Muscle layer of duodenum (tissue), 2 donors: Measurements from ENCODE around the gene GALNT8.
"Not testable (repeated sequence)": the region's sequence is repeated elsewhere in the genome, so short reads cannot be mapped to it uniquely, and the experiment has no call there.

ENCODE experiments used
- H3K27ac ChIP-seq: one replicate; pipeline ENCODE4 v1.7.0; 2013; ENCODE audit warnings: mild to moderate bottlenecking, low read length
- H3K27me3 ChIP-seq: one replicate; pipeline ENCODE4 v1.7.0; 2013; ENCODE audit warnings: low read depth, mild to moderate bottlenecking, control low read depth, low read length
- H3K36me3 ChIP-seq, 2 donors: one replicate each; pipeline ENCODE4 v1.7.0; 2013; ENCODE audit warnings: low read length in 2 of 2, control low read depth in 1 of 2, mild to moderate bottlenecking in 1 of 2; ENCODE audit not compliant: insufficient read depth in 2 of 2, control insufficient read depth in 1 of 2
- H3K4me1 ChIP-seq, 2 donors: one replicate each; pipeline ENCODE4 v1.7.0; 2013; ENCODE audit warnings: low read length in 2 of 2, mild to moderate bottlenecking in 2 of 2, control low read depth in 1 of 2, moderate library complexity in 1 of 2; ENCODE audit not compliant: insufficient read depth in 2 of 2, control insufficient read depth in 1 of 2
- H3K4me3 ChIP-seq, 2 donors: one replicate each; pipeline ENCODE4 v1.7.0; 2013; ENCODE audit warnings: low read length in 2 of 2, low read depth in 1 of 2, mild to moderate bottlenecking in 1 of 2
- H3K9me3 ChIP-seq, 2 donors: one replicate each; pipeline ENCODE4 v1.7.0; 2013; ENCODE audit warnings: low read length in 2 of 2, control low read depth in 1 of 2, mild to moderate bottlenecking in 1 of 2; ENCODE audit not compliant: control insufficient read depth in 1 of 2
- donor health status: healthy.

Gene GALNT8

GRCh38 chr12:4710113-4710512 is 10.1 kb upstream of the GALNT8 start:
- Histone ChIP-seq H3K36me3 (no peaks in the 10 kb centered on the region), H3K27me3 (no peaks in the 10 kb centered on the region), H3K27ac (no peak overlapping the region), H3K4me3 (no peak overlapping the region), H3K9me3 (no peaks in the 10 kb centered on the region), H3K4me1 (no peaks in the 10 kb centered on the region)

DNA sequence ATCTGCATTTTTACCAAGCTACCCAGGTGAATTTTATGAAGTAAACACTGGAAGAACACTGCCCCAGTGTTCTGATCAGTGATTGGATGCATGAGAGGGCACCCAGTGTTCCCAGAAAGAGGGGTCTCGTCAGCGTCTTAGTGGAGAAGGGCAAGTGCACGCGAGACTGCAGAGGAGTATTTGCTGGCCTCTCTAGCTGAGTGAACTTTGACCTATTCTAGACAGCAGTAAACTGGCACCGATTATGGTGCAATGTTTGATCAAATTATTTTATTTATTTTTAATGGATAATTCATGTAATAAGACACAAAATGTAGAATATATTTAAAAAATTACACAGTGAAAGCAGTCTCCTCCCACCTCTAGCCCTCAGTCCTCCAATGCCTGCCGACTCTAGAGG is 5.3 kb upstream of the GALNT8 start:
- Histone ChIP-seq H3K4me1 (no peaks in the 10 kb centered on the region), H3K27me3 (no peaks in the 10 kb centered on the region), H3K9me3 (no peaks in the 10 kb centered on the region), H3K36me3 (no peaks in the 10 kb centered on the region), H3K27ac (no peak overlapping the region), H3K4me3 (no peak overlapping the region)

GRCh38 chr12:4717806-4718205 is 2.4 kb upstream of the GALNT8 start:
- H3K27me3 ChIP-seq, result no peaks in the 10 kb centered on the region
- no peaks in the 10 kb centered on the region for H3K36me3 ChIP-seq
- no peaks in the 10 kb centered on the region for H3K9me3 ChIP-seq
- H3K4me1 ChIP-seq, result no peaks in the 10 kb centered on the region
- no peak overlapping the region for H3K27ac ChIP-seq
- H3K4me3 ChIP-seq, result no peak overlapping the region

GRCh38 chr12:4720637-4720995 is 416 bp downstream of the GALNT8 start:
- Histone ChIP-seq H3K27ac (no peak overlapping the region), H3K4me3 (no peak overlapping the region), H3K4me1 (no peaks in the 10 kb centered on the region), H3K9me3 (no peaks in the 10 kb centered on the region), H3K27me3 (no peaks in the 10 kb centered on the region), H3K36me3 (no peaks in the 10 kb centered on the region)

DNA sequence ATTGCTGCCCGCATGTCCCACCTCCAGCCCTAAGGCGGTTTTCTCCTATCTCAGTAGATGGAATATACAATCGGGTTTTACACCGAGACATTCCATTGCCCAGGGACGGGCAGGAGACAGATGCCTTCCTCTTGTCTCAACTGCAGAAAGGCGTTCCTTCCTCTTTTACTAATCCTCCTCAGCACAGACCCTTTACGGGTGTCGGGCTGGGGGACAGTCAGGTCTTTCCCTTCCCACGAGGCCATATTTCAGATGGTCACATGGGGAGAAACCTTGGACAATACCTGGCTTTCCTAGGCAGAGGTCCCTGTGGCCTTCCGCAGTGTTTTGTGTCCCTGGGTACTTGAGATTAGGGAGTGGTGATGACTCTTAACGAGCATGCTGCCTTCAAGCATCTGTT is 1.4 kb downstream of the GALNT8 start:
- not testable (repeated sequence) for H3K27ac ChIP-seq, H3K9me3 ChIP-seq, H3K36me3 ChIP-seq, H3K4me3 ChIP-seq, H3K4me1 ChIP-seq, H3K27me3 ChIP-seq

GRCh38 chr12:4723226-4723625 is 3.0 kb downstream of the GALNT8 start:
- Histone ChIP-seq H3K27me3 (no peaks in the 10 kb centered on the region), H3K36me3 (no peaks in the 10 kb centered on the region), H3K4me3 (no peak overlapping the region), H3K27ac (no peak overlapping the region), H3K4me1 (no peaks in the 10 kb centered on the region), H3K9me3 (no peaks in the 10 kb centered on the region)

DNA sequence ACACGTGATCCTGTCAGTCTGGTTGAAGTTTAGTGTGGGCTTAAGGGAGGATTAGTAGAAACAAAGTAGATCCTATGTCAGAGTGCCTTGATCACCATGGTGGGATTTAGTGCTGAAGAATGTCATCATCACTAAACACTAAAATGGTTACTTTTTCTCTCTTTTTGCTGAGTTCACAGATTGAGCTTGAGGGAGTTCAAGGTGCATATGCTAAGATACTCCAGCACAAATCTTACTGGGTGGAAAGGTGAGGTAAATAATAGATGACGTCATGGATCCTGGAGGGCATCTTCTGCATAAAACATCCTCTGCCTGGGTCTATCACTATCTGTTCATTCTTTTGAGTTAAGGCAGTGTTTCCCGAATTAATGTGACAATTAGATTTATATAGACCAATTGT is 4.9 kb downstream of the GALNT8 start:
- Histone ChIP-seq H3K4me3 (no peak overlapping the region), H3K9me3 (no peaks in the 10 kb centered on the region), H3K27me3 (no peaks in the 10 kb centered on the region), H3K4me1 (no peaks in the 10 kb centered on the region), H3K36me3 (no peaks in the 10 kb centered on the region), H3K27ac (no peak overlapping the region)

DNA sequence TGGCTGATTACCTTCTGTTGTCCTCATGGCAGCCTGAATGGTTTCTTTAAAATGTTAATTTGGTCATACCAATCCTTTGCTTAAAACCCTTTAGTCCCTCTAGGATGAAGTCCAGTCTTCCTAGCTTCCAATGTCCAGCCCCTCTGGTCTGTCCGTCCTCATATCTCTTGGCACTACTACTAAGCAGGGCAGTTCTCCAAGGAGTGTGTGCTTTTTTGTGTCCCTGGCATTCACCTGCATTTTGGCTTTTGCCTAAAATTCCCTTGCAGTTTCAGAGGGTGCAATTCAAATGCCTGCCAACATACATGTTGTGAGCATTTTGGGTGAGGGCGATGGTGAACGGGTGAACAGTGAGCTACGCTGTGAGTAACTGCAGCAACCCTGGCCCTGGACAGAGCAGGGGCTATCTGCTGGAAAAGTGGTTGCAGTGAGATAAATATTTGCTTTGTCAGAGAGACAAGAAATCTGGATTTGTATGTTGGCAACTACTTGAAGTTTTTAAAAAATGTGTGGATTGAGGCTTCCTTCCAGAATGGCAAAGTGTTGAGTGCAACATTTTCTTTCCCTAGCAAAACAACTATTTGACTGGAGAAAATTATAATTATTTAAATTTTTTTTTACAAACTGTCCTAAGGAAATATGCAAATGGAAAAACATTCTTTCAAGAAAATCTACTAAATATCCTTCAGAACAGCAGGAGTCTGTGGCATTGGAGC is 14.6 kb downstream of the GALNT8 start:
- Histone ChIP-seq H3K27ac (no peak overlapping the region), H3K4me3 (no peak overlapping the region), H3K27me3 (no peaks in the 10 kb centered on the region), H3K9me3 (no peaks in the 10 kb centered on the region), H3K4me1 (no peaks in the 10 kb centered on the region), H3K36me3 (no peaks in the 10 kb centered on the region)

DNA sequence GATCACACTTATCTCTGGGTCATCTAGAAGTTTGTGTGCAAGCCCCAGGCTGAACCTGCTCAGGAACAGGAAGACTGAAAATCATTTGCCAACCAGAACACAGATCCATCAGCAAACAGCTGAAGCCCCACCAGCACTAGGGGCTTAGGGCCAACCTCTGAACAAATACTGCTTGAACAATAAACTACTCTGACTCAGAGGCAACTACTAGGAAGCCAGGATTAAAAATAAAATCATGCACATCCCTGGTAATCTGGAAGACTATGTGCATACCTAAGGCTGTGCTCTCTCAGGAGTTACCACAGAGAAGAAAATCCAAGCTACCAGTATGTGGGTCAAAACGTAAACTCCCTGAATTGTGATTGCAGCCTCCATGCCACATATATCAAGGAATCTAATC is 15.9 kb downstream of the GALNT8 start:
- H3K4me1 ChIP-seq, result no peaks in the 10 kb centered on the region
- no peaks in the 10 kb centered on the region for H3K9me3 ChIP-seq
- no peaks in the 10 kb centered on the region for H3K36me3 ChIP-seq
- no peak overlapping the region for H3K4me3 ChIP-seq
- no peak overlapping the region for H3K27ac ChIP-seq
- H3K27me3 ChIP-seq, result no peaks in the 10 kb centered on the region

DNA sequence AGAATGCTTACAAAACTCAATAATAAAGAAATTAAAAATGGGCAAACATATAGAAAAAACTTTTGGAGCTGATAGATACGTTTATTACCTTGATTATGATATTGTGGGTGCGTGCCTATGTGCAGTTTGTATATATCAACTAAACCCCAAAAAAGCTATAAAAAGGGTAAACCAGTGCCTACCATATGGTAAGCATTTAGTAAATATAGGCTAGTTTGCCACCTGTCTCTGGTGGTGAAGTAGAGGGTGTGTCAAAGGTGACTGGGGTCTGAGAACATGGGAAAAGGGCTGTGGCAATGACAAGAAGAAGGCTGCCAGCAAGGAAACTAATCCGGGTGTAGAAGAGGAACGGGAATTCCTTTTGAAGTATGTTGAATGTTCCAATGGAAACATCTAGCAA is 18.3 kb downstream of the GALNT8 start:
- Histone ChIP-seq H3K27me3 (no peaks in the 10 kb centered on the region), H3K9me3 (no peaks in the 10 kb centered on the region), H3K4me3 (no peak overlapping the region), H3K4me1 (no peaks in the 10 kb centered on the region), H3K27ac (no peak overlapping the region), H3K36me3 (no peaks in the 10 kb centered on the region)

- Histone ChIP-seq H3K27me3 (no peaks in the 10 kb centered on the region), H3K9me3 (no peaks in the 10 kb centered on the region), H3K4me1 (no peaks in the 10 kb centered on the region), H3K36me3 (no peaks in the 10 kb centered on the region), H3K4me3 (no peak overlapping the region), H3K27ac (no peak overlapping the region)
Observed at GRCh38 chr12:4742416-4742970, 22.3 kb downstream of the GALNT8 start.

- Histone ChIP-seq H3K27me3 (no peaks in the 10 kb centered on the region), H3K4me3 (no peak overlapping the region), H3K36me3 (no peaks in the 10 kb centered on the region)
Observed at GRCh38 chr12:4743046-4743445, 22.8 kb downstream of the GALNT8 start.

More at GRCh38 chr12:4743046-4743445, 22.8 kb downstream of the GALNT8 start:
- Histone ChIP-seq H3K9me3 (no peaks in the 10 kb centered on the region), H3K27ac (no peak overlapping the region), H3K4me1 (no peaks in the 10 kb centered on the region)
